GM13977 (cell line): Measurements from ENCODE around the gene DENND2A.
A peak's percentile ranks its signal among the peaks of the same experiment; 100 is the strongest.
"Not testable (repeated sequence)": the region's sequence is repeated elsewhere in the genome, so short reads cannot be mapped to it uniquely, and the experiment has no call there.

Experiments
- DNase-seq: peaks from one replicate; pipeline ENCODE4 v3.0.0; 2012; ENCODE audit warnings: low spot score
- in situ Hi-C: fragments of 300-500 bp; cut with MboI; formaldehyde crosslinking; loops from one replicate; pipeline ENCODE4 v1.12.0; 2022; ENCODE audit warnings: low sequenced_read_pairs, low pct_unique_long_range_greater_than_20kb, mixed read lengths, inconsistent platforms; ENCODE audit not compliant: unreplicated experiment
- TF ChIP-seq, protein P1 (sequence below): IDR thresholded peaks from 2 replicates; pipeline ENCODE4 v1.5.1; 2012; ENCODE audit warnings: mild to moderate bottlenecking, control low read depth; ENCODE audit not compliant: insufficient read depth; ENCODE audit errors: extremely low read depth, missing control alignments

The DENND2A gene

DNA sequence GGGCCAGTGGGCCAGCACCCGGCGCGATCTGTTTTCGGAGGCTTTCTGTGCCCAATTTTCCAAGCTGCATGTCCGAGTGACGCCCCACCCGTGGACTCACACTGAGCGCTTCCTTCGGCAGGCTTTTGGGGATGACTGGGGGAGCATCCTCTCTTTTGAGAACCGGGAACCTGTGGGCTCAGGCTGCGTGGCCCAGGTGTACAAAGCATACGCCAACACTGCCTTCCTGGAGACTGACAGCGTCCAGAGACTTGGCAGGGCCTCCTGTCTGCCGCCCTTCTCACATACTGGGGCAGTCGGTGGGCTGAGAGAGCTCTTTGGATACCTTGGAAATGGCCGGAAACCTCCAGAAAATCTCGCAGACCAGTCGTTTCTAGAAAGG, 33.2 kb upstream of the DENND2A start:
- in situ Hi-C loops: no loop called here
- DNase-seq: no peak
- TF ChIP-seq, protein P1, sequence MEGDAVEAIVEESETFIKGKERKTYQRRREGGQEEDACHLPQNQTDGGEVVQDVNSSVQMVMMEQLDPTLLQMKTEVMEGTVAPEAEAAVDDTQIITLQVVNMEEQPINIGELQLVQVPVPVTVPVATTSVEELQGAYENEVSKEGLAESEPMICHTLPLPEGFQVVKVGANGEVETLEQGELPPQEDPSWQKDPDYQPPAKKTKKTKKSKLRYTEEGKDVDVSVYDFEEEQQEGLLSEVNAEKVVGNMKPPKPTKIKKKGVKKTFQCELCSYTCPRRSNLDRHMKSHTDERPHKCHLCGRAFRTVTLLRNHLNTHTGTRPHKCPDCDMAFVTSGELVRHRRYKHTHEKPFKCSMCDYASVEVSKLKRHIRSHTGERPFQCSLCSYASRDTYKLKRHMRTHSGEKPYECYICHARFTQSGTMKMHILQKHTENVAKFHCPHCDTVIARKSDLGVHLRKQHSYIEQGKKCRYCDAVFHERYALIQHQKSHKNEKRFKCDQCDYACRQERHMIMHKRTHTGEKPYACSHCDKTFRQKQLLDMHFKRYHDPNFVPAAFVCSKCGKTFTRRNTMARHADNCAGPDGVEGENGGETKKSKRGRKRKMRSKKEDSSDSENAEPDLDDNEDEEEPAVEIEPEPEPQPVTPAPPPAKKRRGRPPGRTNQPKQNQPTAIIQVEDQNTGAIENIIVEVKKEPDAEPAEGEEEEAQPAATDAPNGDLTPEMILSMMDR: no peak

DNA sequence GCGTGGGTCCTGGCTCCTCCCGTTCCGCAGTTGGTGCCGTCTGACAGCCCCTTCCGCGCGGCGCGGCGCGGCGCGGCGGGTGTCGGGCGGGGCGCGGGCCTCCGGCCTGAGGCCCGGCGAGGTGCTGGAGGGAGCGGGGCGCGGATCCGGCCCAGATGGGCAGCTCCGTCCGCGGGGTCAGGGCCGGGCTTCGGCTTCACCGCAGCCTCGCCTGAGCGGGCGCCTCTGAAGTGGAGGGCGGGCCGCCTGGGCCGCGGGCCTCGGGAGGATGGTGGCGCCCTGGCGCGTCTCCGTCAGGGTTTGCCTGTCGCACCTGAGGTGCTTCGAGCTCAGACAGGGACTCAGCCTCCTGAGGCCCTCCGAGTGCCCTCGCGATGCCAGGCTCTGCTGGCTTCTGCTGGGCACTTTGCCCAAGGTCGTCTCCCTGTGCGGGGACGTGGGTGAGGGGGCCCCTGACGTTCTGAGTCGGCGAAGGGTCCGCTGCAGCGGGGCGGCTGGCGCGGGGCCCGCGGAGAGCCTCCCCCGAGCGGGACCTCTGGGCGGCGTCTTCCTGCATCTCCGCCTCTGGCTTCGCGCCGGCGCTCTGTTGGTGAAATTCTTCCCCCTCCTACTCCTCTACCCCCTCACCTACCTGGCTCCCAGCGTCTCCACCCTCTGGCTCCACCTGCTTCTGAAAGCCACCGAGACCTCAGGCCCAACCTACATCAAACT, 32.6 kb upstream of the DENND2A start:
- in situ Hi-C loops: no loop called here
- TF ChIP-seq, protein P1: no peak

DNA sequence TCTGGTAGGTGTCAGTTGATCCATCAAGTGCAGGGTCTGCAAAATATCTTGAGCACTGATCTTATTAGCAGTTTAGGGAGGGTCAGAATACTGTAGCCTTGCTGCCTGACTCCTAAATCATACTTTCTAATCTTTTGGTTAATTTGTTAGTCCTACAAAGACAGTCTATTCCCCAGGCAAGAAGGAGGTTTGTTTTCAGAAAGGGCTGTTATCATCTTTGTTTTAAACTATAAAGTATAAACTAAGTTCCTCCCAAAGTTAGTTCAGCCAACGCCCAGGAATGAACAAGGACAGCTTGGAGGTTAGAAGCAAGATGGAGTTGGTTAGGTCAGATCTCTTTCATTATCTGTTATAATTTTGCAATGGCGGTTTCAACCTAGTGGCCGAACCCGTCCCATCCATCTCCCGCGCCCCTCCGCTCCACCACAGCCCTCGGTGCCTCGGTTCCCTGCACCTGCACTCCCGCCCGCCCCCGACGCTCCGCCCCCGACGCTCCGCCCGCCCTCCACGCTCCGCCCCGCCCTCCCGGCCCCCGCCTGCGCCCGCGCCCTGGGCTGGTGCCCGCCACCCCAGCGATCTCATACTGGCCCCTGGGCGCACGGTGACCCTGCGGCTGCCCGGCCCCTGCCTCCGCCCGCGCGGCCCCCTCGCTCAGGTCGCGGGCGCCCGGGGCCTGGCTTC, 31.9 kb upstream of the DENND2A start, which contains the start of gene ADCK2:
TSS of gene ADCK2 (plus strand) at position 564 of the 681 bp plus-strand sequence. CDS start 386 bp downstream, outside the sequence.
- in situ Hi-C loops: no loop called here
- peak; percentile 95 for DNase-seq
- TF ChIP-seq, protein P1: no peak

More for the DNA sequence above, 32.6 kb upstream of the DENND2A start:
- peak; percentile 83 for DNase-seq

DNA sequence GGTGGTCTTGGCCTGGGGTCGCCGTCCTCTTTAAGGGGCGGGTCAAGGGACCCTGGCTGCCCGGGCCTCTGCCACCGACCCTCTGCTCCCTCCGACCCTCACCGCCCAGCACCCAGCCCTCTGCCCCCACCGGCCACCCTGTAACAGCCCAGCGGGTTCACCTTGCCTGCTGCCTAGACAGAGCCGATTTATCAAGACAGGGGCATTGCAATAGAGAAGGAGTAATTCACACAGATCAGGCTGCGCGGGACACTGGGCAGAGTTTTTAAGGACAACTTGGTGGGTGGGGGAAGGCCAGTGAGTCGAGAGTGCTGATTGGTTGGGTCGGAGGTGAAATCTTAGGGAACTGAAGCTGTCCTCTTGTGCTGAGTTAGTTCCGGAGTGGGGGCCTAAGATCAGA, 31.4 kb upstream of the DENND2A start:
- TF ChIP-seq, protein P1: no peak
- DNase-seq: no peak
- in situ Hi-C loops: no loop called here

DNA sequence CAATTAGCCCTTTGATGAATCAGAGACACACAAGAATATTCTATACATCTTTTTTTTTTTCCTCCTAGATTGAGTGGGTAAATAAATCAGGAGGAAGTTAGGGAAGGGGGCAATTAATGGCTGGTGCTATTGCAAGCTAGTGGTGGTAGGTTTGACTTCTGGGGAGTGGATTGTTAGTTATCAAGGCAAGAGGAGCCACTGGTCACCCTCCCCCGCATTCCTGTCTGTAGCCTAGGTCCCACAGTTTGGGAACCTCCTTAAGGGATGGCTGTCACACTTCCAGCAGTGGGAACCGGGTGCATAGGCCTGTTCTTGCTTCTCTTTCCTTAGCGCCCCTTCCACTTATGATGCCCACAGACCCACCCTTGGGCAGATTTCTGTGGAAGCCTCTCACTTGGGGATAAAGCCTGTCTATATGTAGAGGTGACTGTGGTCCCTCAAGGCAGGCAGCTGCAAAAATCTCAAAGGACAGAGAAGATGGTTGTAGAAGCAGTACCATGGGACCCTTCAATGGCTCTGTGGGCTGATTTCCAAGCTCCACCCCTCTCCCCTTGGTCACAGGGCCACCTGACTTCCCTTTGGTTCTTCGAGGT, 29.8 kb upstream of the DENND2A start:
- no peak for DNase-seq
- in situ Hi-C loops: no loop called here
- TF ChIP-seq, protein P1: no peak

DNA sequence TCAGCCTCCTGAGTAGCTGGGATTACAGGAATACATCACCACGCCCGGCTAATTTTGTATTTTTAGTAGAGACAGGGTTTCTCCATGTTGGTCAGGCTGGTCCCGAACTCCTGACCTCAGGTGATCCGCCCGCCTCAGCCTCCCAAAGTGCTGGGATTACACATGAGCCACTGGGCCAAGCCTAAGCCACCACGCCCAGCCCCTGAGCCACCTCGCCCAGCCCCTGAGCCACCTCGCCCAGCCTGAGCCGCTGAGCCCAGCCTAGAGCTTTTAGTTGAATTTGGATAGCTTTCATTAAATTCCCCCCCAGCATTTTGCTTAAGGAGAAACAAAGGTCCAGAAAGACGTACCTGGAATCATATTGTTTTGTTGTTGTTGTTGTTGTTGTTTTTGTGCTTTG, 29.2 kb upstream of the DENND2A start:
- in situ Hi-C loops, DNase-seq: not testable (repeated sequence)

DNA sequence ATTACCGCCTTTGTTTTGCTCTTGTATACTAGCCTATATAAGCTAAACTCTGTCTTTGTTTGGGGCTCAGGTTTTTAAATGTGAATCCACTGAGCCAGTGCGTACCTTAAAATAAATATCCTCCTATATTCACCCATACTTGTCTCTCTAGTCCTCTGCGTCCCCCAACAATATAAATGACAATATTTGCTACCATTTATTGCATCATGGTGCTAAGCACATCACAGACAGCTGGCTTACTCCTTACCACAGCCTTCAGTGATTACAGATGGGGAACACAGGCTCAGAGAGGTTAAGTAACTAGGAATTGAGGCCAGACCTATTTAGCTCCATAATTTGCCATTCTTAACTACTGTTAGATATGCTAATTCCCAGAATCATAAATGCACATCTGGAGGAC, 28.7 kb upstream of the DENND2A start:
- DNase-seq: no peak
- TF ChIP-seq, protein P1: no peak
- in situ Hi-C loops: no loop called here
